ENCODE data around the gene GPRIN3. TPM values are rescaled to one million over a fixed set of nuclear protein-coding genes. Genes with fewer than 3 reads are reported as not detected.

Gene GPRIN3
- total RNA-seq, 2 donors from 2014 or later = 11.6 to 24.0 TPM

- H3K4me3 Mint-ChIP-seq = peak overlapping the region; percentile 92
- H3K27me3 Mint-ChIP-seq = no peaks in the 10 kb centered on the region
- no peak for ATAC-seq
- peaks cover 62 to 76% of the 10 kb centered on the region in 2 donors for H3K4me1 Mint-ChIP-seq (ENCODE audit: low read depth in 2 of 2)
- DNase-seq (ENCODE audit: low spot score) = no peak
- H3K36me3 Mint-ChIP-seq = peaks cover 6% of the 10 kb centered on the region
- H3K9me3 Mint-ChIP-seq = peaks cover 3% of the 10 kb centered on the region
- H3K27ac Mint-ChIP-seq = peak overlapping the region in 1 of 2 donors; percentile 95
Measured at GRCh38 chr4:89296399-89296798, 11.2 kb downstream of the GPRIN3 start.

GRCh38 chr4:89295415-89295927, 12.1 kb downstream of the GPRIN3 start:
- DNase-seq (ENCODE audit: low spot score) = no peak
- peak in 1 of 2 donors; percentile 52 for ATAC-seq
- Mint-ChIP-seq H3K4me3 (peak overlapping the region; percentile 92), H3K27ac (peak overlapping the region in 1 of 2 donors; percentile 95), H3K4me1 (ENCODE audit: low read depth in 2 of 2) (peaks cover 63 to 77% of the 10 kb centered on the region in 2 donors), H3K36me3 (peaks cover 10% of the 10 kb centered on the region), H3K27me3 (no peaks in the 10 kb centered on the region), H3K9me3 (peaks cover 3% of the 10 kb centered on the region)

DNA sequence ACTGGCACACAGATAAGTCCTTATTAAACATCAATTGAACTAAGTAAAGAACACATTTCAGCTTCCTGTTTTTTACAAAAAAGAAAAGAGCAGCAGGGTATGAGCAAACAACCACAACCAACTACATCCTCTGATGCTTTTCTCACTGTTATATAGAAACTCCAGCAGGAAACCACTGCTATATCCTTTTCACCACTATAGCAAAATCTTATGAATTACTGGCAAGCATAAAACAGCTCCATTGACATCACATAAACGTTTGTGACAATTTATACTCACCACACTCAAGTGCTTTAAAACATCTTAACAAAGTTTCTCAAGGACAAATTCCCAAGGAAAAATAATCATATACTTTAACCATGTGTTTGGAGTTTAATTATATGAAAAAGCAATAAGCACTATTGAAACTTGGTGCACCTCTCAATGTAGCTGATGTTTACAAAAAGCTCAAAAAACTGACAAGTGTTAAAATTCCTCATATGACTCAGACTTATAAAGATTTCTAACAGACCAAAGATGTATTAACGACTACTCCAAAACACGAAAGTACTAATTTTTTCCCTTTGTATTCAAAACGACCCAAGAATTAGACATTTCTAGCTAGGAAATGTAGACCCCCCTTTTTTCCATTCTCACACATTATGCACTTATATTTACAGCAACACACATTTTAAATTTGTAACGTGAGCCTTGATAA, 12.9 kb downstream of the GPRIN3 start:
- Mint-ChIP-seq H3K9me3 (peaks cover 3% of the 10 kb centered on the region), H3K36me3 (peaks cover 10% of the 10 kb centered on the region), H3K27me3 (no peaks in the 10 kb centered on the region), H3K27ac (peak overlapping the region in 1 of 2 donors; percentile 95), H3K4me1 (ENCODE audit: low read depth in 2 of 2) (peaks cover 65 to 79% of the 10 kb centered on the region in 2 donors), H3K4me3 (peak overlapping the region; percentile 92)
- ATAC-seq (peak; percentile 81 to 87), DNase-seq (ENCODE audit: low spot score) (no peak)

DNA sequence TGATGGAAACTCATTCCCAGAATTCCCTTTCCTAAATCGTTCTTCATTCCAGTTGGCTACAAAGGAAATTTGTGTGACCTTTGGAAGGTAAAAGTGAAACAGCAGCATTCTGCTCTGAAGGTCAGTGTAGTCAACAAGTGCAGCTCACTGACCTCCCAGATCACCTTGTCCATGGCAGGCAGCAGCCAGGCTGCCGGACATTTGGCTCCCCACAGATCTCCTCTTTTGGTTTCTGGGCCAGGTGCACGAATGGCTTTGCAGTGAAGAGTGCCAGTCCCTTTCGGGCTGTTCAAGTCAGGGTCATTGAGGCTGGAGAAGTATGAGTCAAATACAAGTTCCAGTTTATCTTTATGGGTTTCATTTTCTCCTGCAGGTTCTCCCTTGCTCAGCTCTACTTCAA, 14.3 kb downstream of the GPRIN3 start:
- Mint-ChIP-seq H3K9me3 (peaks cover 3% of the 10 kb centered on the region), H3K36me3 (peaks cover 14% of the 10 kb centered on the region), H3K4me1 (ENCODE audit: low read depth in 2 of 2) (peaks cover 70 to 84% of the 10 kb centered on the region in 2 donors), H3K27ac (peak overlapping the region in 1 of 2 donors; percentile 95), H3K4me3 (peak overlapping the region; percentile 92), H3K27me3 (no peaks in the 10 kb centered on the region)
- ATAC-seq (no peak), DNase-seq (ENCODE audit: low spot score) (no peak)

- H3K4me1 Mint-ChIP-seq (ENCODE audit: low read depth in 2 of 2) = peaks cover 74 to 85% of the 10 kb centered on the region in 2 donors
- H3K27me3 Mint-ChIP-seq = no peaks in the 10 kb centered on the region
- H3K27ac Mint-ChIP-seq = peak overlapping the region in 1 of 2 donors; percentile 95
- no peaks in the 10 kb centered on the region for H3K9me3 Mint-ChIP-seq
- H3K36me3 Mint-ChIP-seq = peaks cover 14% of the 10 kb centered on the region
- ATAC-seq = peak in 1 of 2 donors; percentile 32
- no peak for DNase-seq (ENCODE audit: low spot score)
- peak overlapping the region; percentile 85 for H3K4me3 Mint-ChIP-seq
Measured at GRCh38 chr4:89290727-89291516, 16.7 kb downstream of the GPRIN3 start.

DNA sequence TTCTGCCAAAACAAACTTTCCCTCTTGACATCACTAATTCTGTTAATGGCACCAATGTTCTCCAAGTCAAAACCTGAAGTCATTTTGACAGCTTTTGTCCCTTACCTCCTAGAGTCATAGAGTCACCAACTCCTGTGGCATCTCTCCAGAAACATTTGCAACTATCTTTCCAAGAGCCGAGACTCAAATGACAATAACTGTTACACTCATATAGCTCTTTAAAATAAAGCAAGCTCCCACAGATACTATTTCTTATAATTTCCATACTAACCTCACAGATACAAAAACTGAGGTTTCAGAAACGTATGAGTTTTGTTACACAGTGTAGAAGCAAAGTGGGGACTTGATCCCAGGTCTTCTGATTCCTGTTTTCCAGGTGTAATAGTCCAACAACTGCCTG, 18.3 kb downstream of the GPRIN3 start:
- ATAC-seq = peak in 1 of 2 donors; percentile 3
- H3K4me3 Mint-ChIP-seq = peak overlapping the region; percentile 85
- H3K9me3 Mint-ChIP-seq = no peaks in the 10 kb centered on the region
- peak overlapping the region in 1 of 2 donors; percentile 95 for H3K27ac Mint-ChIP-seq
- H3K36me3 Mint-ChIP-seq = peaks cover 14% of the 10 kb centered on the region
- peaks cover 76 to 87% of the 10 kb centered on the region in 2 donors for H3K4me1 Mint-ChIP-seq (ENCODE audit: low read depth in 2 of 2)
- DNase-seq (ENCODE audit: low spot score) = no peak
- H3K27me3 Mint-ChIP-seq = no peaks in the 10 kb centered on the region

- H3K36me3 Mint-ChIP-seq = peaks cover 14% of the 10 kb centered on the region
- no peaks in the 10 kb centered on the region for H3K27me3 Mint-ChIP-seq
- peak overlapping the region; percentile 85 for H3K4me3 Mint-ChIP-seq
- peak overlapping the region in 1 of 2 donors; percentile 95 for H3K27ac Mint-ChIP-seq
- no peak for DNase-seq (ENCODE audit: low spot score)
- H3K4me1 Mint-ChIP-seq (ENCODE audit: low read depth in 2 of 2) = peaks cover 78 to 86% of the 10 kb centered on the region in 2 donors
- no peak for ATAC-seq
- H3K9me3 Mint-ChIP-seq = peaks cover 3% of the 10 kb centered on the region
Measured at GRCh38 chr4:89288430-89288829, 19.2 kb downstream of the GPRIN3 start.

DNA sequence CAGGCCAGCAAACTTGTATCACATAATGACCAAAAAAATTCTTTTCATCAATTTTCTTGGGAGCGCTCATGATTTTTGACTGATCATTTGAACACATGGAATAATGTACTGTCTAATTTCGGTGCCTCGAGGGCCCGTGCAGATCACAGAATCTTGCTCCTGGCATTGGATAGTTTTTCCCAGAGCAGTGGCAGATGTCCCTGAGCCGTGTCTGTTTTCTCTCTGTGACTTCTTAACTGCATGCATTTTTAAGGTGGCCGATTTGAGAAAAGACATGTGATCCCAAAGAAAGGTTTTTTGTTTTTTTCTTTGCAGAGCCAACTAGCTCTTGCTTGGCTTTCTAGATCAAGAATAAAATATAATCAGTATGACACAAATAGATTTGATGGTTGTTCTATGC, 19.7 kb downstream of the GPRIN3 start:
- ATAC-seq (no peak), DNase-seq (ENCODE audit: low spot score) (no peak)
- H3K27me3 Mint-ChIP-seq = no peaks in the 10 kb centered on the region
- H3K4me1 Mint-ChIP-seq (ENCODE audit: low read depth in 2 of 2) = peaks cover 78 to 86% of the 10 kb centered on the region in 2 donors
- H3K4me3 Mint-ChIP-seq = peak overlapping the region; percentile 85
- H3K36me3 Mint-ChIP-seq = peaks cover 14% of the 10 kb centered on the region
- peaks cover 3% of the 10 kb centered on the region for H3K9me3 Mint-ChIP-seq
- no peak overlapping the region for H3K27ac Mint-ChIP-seq

GRCh38 chr4:89285745-89286144, 21.9 kb downstream of the GPRIN3 start:
- Mint-ChIP-seq H3K36me3 (peaks cover 4% of the 10 kb centered on the region), H3K9me3 (peaks cover 3% of the 10 kb centered on the region), H3K27me3 (no peaks in the 10 kb centered on the region), H3K4me3 (peak overlapping the region; percentile 82), H3K4me1 (ENCODE audit: low read depth in 2 of 2) (peaks cover 71 to 82% of the 10 kb centered on the region in 2 donors), H3K27ac (no peak overlapping the region)
- DNase-seq (ENCODE audit: low spot score) (no peak), ATAC-seq (no peak)

DNA sequence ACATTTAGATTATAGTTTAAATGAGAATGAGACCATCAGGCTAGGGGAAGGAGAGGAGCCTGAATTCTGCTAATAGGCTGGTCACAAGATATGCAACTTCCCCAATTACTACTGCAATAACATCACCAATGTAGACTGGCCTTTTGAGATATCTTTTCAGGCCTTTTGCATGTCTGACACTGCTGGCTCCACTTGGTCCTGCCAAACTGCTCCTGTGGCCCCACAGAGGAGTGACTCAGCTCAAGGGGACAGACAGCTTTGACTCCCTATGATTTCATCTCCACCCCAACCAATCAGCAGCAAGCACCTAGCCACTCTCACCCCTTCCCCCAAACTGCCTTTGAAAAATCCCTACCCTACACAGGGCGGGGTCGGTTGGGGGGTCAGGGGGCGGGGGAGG, 22.8 kb downstream of the GPRIN3 start:
- ATAC-seq = peak; percentile 70 to 79
- peaks cover 3% of the 10 kb centered on the region for H3K9me3 Mint-ChIP-seq
- H3K36me3 Mint-ChIP-seq = peaks cover 4% of the 10 kb centered on the region
- H3K4me1 Mint-ChIP-seq (ENCODE audit: low read depth in 2 of 2) = peaks cover 62 to 72% of the 10 kb centered on the region in 2 donors
- H3K27me3 Mint-ChIP-seq = no peaks in the 10 kb centered on the region
- DNase-seq (ENCODE audit: low spot score) = no peak
- H3K27ac Mint-ChIP-seq = no peak overlapping the region
- peak overlapping the region; percentile 81 for H3K4me3 Mint-ChIP-seq

- Mint-ChIP-seq H3K4me3 (peak overlapping the region; percentile 81), H3K9me3 (peaks cover 3% of the 10 kb centered on the region), H3K27me3 (no peaks in the 10 kb centered on the region), H3K36me3 (peaks cover 2% of the 10 kb centered on the region), H3K27ac (no peak overlapping the region), H3K4me1 (ENCODE audit: low read depth in 2 of 2) (peaks cover 54 to 64% of the 10 kb centered on the region in 2 donors)
- no peak for DNase-seq (ENCODE audit: low spot score)
- ATAC-seq = peak; percentile 51 to 61
Measured at GRCh38 chr4:89284020-89284424, 23.6 kb downstream of the GPRIN3 start.

- ATAC-seq (peak; percentile 59 to 76), DNase-seq (ENCODE audit: low spot score) (no peak)
- H3K27me3 Mint-ChIP-seq = no peaks in the 10 kb centered on the region
- H3K27ac Mint-ChIP-seq = no peak overlapping the region
- H3K4me1 Mint-ChIP-seq (ENCODE audit: low read depth in 2 of 2) = peaks cover 55 to 62% of the 10 kb centered on the region in 2 donors
- H3K36me3 Mint-ChIP-seq = no peaks in the 10 kb centered on the region
- peak overlapping the region; percentile 81 for H3K4me3 Mint-ChIP-seq
- H3K9me3 Mint-ChIP-seq = peaks cover 3% of the 10 kb centered on the region
Measured at GRCh38 chr4:89283226-89284009, 24.2 kb downstream of the GPRIN3 start.

DNA sequence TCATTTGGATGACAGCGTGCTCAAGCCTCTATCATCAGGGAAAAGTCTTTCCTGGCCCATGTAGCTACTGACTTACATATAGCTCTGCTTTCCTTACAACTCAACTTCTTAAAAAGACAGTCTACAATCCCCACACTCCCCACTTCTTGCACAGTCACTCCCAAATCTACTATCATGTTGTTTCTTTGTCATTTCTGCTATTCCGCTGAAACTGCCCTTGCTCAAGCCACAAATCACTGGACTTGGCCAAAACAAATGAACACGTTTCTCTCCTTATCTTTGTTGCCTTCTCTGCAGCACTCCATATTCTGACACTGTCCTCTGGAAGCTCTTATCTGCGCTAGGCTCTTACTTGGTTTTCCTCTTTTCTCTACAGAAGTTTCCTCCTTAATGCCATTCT, 28.2 kb downstream of the GPRIN3 start:
- ATAC-seq (no peak), DNase-seq (ENCODE audit: low spot score) (no peak)
- no peaks in the 10 kb centered on the region for H3K27me3 Mint-ChIP-seq
- H3K27ac Mint-ChIP-seq = no peak overlapping the region
- H3K9me3 Mint-ChIP-seq = peaks cover 3% of the 10 kb centered on the region
- peaks cover 34 to 35% of the 10 kb centered on the region in 2 donors for H3K4me1 Mint-ChIP-seq (ENCODE audit: low read depth in 2 of 2)
- peaks cover 6% of the 10 kb centered on the region for H3K36me3 Mint-ChIP-seq
- H3K4me3 Mint-ChIP-seq = no peak overlapping the region

Data from natural killer cell treated with Interleukin-12 subunit alpha and Interleukin-12 subunit beta and Interleukin-15 and Interleukin-18, amount 100 ng/mL, for 72 hours (primary cell).